Astrocyte (in vitro differentiated cells and primary cell): ENCODE data around the gene OSBPL5.

Experiments used
- CTCF ChIP-seq: IDR thresholded peaks from 2 replicates; pipeline ENCODE4 v1.5.1; 2011; ENCODE audit warnings: low read depth, mild to moderate bottlenecking, inconsistent platforms, low read length, moderate library complexity; ENCODE audit not compliant: insufficient read depth
- EZH2 ChIP-seq: IDR thresholded peaks from 2 replicates; pipeline ENCODE4 v1.6.1; 2012; ENCODE audit warnings: mild to moderate bottlenecking, low read length, inconsistent platforms; ENCODE audit not compliant: insufficient read depth

GRCh38 chr11:3148255-3148989 is 16.7 kb downstream of the OSBPL5 start:
- no peak for TF ChIP-seq CTCF
- no peak for TF ChIP-seq EZH2
